PC-9 (cell line): ENCODE data around the gene CHN1.

ENCODE experiments used
- CTCF ChIP-seq: fragments of 200-600 bp; sonication (generic); conservative IDR thresholded peaks from 2 replicates; pipeline ENCODE4 v1.6.1; 2017; ENCODE audit warnings: mixed run types, antibody characterized with exemption, mild to moderate bottlenecking, moderate library complexity
- EZH2 ChIP-seq: fragments of 200-600 bp; sonication (generic); IDR thresholded peaks from 2 replicates; pipeline ENCODE4 v1.8.0; 2017; ENCODE audit warnings: antibody characterized with exemption, low read depth

GRCh38 chr2:175030380-175031271, 25.4 kb upstream of the CHN1 start:
- peak; percentile 68 for TF ChIP-seq CTCF
- TF ChIP-seq EZH2, result no peak
